GM12878 (cell line): ENCODE results near the gene ARID4B.

Source experiments
- CEBPB ChIP-seq, 2 experiments: fragments of 150-350 bp in 1 of 2; IDR thresholded peaks; 2 replicates each; pipeline ENCODE4 v1.6.1; 2012 to 2014; ENCODE audit warnings: low read depth in 2 of 2, low read length in 2 of 2, borderline replicate concordance in 1 of 2, inconsistent platforms in 1 of 2
- E2F4 ChIP-seq: IDR thresholded peaks from 2 replicates; pipeline ENCODE4 v1.6.1; 2012; ENCODE audit warnings: low read depth, low read length, improper control_type of control experiment
- EP300 ChIP-seq, 2 experiments: fragments of 150-350 bp in 1 of 2; IDR thresholded peaks; 2 replicates each; pipeline ENCODE4 v1.6.1; 2011 to 2012; ENCODE audit warnings: low read depth in 2 of 2, low read length in 2 of 2, borderline replicate concordance in 1 of 2, improper control_type of control experiment in 1 of 2, inconsistent platforms in 1 of 2; ENCODE audit not compliant: control insufficient read depth in 1 of 2
- EZH2 ChIP-seq: IDR thresholded peaks from 2 replicates; pipeline ENCODE4 v1.6.1; 2012; ENCODE audit warnings: low read depth, mild to moderate bottlenecking, control low read depth, inconsistent platforms, low read length, borderline replicate concordance; ENCODE audit not compliant: control insufficient read depth
- FOXM1 ChIP-seq: IDR thresholded peaks from 2 replicates; pipeline ENCODE4 v1.6.1; 2012; ENCODE audit warnings: low read depth, mild to moderate bottlenecking, inconsistent platforms, low read length, moderate library complexity
- HDAC2 ChIP-seq: fragments of 200-600 bp; sonication (generic); IDR thresholded peaks from 2 replicates; pipeline ENCODE4 v1.6.1; 2017
- MEF2A ChIP-seq: IDR thresholded peaks from 2 replicates; pipeline ENCODE4 v1.6.1; 2011; ENCODE audit warnings: low read depth, mild to moderate bottlenecking, low read length, moderate library complexity; ENCODE audit not compliant: insufficient read depth
- MTA3 ChIP-seq: IDR thresholded peaks from 2 replicates; pipeline ENCODE4 v1.6.1; 2012; ENCODE audit warnings: low read length, inconsistent platforms, borderline replicate concordance
- POLR2A ChIP-seq: IDR thresholded peaks from 2 replicates; pipeline ENCODE4 v1.6.1; 2011; ENCODE audit warnings: low read depth, mild to moderate bottlenecking, low read length
- SPI1 ChIP-seq: IDR thresholded peaks from 2 replicates; pipeline ENCODE4 v1.6.1; 2011; ENCODE audit warnings: low read depth, mild to moderate bottlenecking, low read length, moderate library complexity, borderline replicate concordance; ENCODE audit not compliant: insufficient read depth
- TF ChIP-seq, protein P1 (sequence below), 3 experiments: IDR thresholded peaks in 2 of 3; conservative IDR thresholded peaks in 1 of 3; 2 replicates each; pipeline ENCODE4 v1.5.1; 2011; ENCODE audit warnings: low read depth in 3 of 3, low read length in 3 of 3, mild to moderate bottlenecking in 3 of 3, control low read depth in 2 of 3, moderate library complexity in 2 of 3, inconsistent platforms in 1 of 3, mixed read lengths in 1 of 3; ENCODE audit not compliant: control insufficient read depth in 2 of 3, insufficient read depth in 1 of 3; ENCODE audit errors: extremely low read depth in 1 of 3
- TF ChIP-seq, protein P2 (sequence below): fragments of 450-650 bp; IDR thresholded peaks from 2 replicates; pipeline ENCODE4 v1.6.1; 2016; ENCODE audit warnings: mild to moderate bottlenecking, moderate library complexity, borderline replicate concordance

DNA sequence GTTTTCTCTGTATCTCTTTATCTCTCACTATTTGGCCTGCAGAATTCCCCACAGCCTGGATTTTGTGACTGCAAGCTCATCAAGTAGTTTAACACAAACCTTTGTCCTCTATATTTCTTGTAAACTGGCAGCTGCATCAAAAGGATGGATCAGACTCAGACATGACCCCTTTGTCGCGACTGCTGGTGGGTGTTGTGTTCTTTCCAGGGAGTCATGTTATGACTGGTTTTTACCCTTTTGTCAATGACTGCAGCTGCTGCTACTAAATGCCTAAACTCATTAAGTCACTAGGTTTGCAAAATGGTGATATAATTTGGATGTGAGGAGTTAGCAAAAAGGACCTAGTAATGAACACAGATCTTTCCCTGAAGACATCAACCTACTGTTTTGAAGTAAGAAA is 189.2 kb downstream of the ARID4B start:
- no peak for TF ChIP-seq MTA3
- TF ChIP-seq EZH2, result no peak
- no peak for TF ChIP-seq SPI1
- TF ChIP-seq, protein P1, sequence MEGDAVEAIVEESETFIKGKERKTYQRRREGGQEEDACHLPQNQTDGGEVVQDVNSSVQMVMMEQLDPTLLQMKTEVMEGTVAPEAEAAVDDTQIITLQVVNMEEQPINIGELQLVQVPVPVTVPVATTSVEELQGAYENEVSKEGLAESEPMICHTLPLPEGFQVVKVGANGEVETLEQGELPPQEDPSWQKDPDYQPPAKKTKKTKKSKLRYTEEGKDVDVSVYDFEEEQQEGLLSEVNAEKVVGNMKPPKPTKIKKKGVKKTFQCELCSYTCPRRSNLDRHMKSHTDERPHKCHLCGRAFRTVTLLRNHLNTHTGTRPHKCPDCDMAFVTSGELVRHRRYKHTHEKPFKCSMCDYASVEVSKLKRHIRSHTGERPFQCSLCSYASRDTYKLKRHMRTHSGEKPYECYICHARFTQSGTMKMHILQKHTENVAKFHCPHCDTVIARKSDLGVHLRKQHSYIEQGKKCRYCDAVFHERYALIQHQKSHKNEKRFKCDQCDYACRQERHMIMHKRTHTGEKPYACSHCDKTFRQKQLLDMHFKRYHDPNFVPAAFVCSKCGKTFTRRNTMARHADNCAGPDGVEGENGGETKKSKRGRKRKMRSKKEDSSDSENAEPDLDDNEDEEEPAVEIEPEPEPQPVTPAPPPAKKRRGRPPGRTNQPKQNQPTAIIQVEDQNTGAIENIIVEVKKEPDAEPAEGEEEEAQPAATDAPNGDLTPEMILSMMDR (IDR thresholded peaks at IDR 0.05 in 2 of 3, conservative IDR thresholded peaks at IDR 0.05 in 1 of 3; ENCODE audit: control insufficient read depth in 2 of 3, extremely low read depth in 1 of 3, insufficient read depth in 1 of 3, low read depth in 3 of 3, low read length in 3 of 3), result no peak
- TF ChIP-seq MEF2A, result no peak
- no peak for TF ChIP-seq FOXM1
- no peak for TF ChIP-seq HDAC2
- no peak for TF ChIP-seq E2F4
- no peak for TF ChIP-seq POLR2A
- TF ChIP-seq, protein P2, sequence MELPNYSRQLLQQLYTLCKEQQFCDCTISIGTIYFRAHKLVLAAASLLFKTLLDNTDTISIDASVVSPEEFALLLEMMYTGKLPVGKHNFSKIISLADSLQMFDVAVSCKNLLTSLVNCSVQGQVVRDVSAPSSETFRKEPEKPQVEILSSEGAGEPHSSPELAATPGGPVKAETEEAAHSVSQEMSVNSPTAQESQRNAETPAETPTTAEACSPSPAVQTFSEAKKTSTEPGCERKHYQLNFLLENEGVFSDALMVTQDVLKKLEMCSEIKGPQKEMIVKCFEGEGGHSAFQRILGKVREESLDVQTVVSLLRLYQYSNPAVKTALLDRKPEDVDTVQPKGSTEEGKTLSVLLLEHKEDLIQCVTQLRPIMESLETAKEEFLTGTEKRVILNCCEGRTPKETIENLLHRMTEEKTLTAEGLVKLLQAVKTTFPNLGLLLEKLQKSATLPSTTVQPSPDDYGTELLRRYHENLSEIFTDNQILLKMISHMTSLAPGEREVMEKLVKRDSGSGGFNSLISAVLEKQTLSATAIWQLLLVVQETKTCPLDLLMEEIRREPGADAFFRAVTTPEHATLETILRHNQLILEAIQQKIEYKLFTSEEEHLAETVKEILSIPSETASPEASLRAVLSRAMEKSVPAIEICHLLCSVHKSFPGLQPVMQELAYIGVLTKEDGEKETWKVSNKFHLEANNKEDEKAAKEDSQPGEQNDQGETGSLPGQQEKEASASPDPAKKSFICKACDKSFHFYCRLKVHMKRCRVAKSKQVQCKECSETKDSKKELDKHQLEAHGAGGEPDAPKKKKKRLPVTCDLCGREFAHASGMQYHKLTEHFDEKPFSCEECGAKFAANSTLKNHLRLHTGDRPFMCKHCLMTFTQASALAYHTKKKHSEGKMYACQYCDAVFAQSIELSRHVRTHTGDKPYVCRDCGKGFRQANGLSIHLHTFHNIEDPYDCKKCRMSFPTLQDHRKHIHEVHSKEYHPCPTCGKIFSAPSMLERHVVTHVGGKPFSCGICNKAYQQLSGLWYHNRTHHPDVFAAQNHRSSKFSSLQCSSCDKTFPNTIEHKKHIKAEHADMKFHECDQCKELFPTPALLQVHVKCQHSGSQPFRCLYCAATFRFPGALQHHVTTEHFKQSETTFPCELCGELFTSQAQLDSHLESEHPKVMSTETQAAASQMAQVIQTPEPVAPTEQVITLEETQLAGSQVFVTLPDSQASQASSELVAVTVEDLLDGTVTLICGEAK, result no peak
- no peak for TF ChIP-seq EP300 (IDR thresholded peaks at IDR 0.05; ENCODE audit: borderline replicate concordance in 1 of 2, control insufficient read depth in 1 of 2, low read depth in 2 of 2, low read length in 2 of 2)
- no peak for TF ChIP-seq CEBPB (IDR thresholded peaks at IDR 0.05; ENCODE audit: borderline replicate concordance in 1 of 2, low read depth in 2 of 2, low read length in 2 of 2)
